DOHH2 (cell line): Measurements from ENCODE around the gene PDE10A.
"Not testable (repeated sequence)": the region's sequence is repeated elsewhere in the genome, so short reads cannot be mapped to it uniquely, and the experiment has no call there.

Source experiments
- H3F3A ChIP-seq: fragments of 200-600 bp; sonication (generic), shearing (Covaris generic); 2 replicates; pipeline ENCODE4 v1.6.0; 2016; ENCODE audit warnings: antibody characterized with exemption, mild to moderate bottlenecking; ENCODE audit not compliant: control insufficient read depth, insufficient read depth
- H3K27ac ChIP-seq: fragments of 200-600 bp; sonication (generic); 2 replicates; pipeline ENCODE4 v1.5.1; 2014; ENCODE audit warnings: low read depth, mild to moderate bottlenecking, low read length, moderate library complexity
- H3K27me3 ChIP-seq: fragments of 200-600 bp; sonication (generic); 2 replicates; pipeline ENCODE4 v1.6.1; 2014; ENCODE audit warnings: mild to moderate bottlenecking, low read length, mixed read lengths; ENCODE audit not compliant: control insufficient read depth
- H3K36me3 ChIP-seq: fragments of 200-600 bp; sonication (generic); 2 replicates; pipeline ENCODE4 v1.6.1; 2014; ENCODE audit warnings: mild to moderate bottlenecking, low read length, moderate library complexity, mixed read lengths; ENCODE audit not compliant: control insufficient read depth
- H3K4me1 ChIP-seq: fragments of 200-600 bp; sonication (generic); 2 replicates; pipeline ENCODE4 v1.6.1; 2014; ENCODE audit warnings: mild to moderate bottlenecking, low read length, mixed read lengths; ENCODE audit not compliant: control insufficient read depth
- H3K4me2 ChIP-seq: fragments of 200-600 bp; sonication (generic); 2 replicates; pipeline ENCODE4 v1.6.0; 2014; ENCODE audit warnings: mild to moderate bottlenecking, low read length, moderate library complexity
- H3K4me3 ChIP-seq: fragments of 200-600 bp; sonication (generic); 2 replicates; pipeline ENCODE4 v1.5.1; 2014; ENCODE audit warnings: mild to moderate bottlenecking, low read length, mixed read lengths
- H3K79me2 ChIP-seq: fragments of 200-600 bp; sonication (generic); 2 replicates; pipeline ENCODE4 v1.6.1; 2014; ENCODE audit warnings: mild to moderate bottlenecking, low read length, mixed read lengths; ENCODE audit not compliant: control insufficient read depth
- H3K9me2 ChIP-seq: fragments of 200-600 bp; sonication (generic); replicated peaks from 2 replicates; pipeline ENCODE4 v1.6.1; 2014; ENCODE audit warnings: mild to moderate bottlenecking, low read length, mixed read lengths; ENCODE audit not compliant: control insufficient read depth
- H3K9me3 ChIP-seq: fragments of 200-600 bp; sonication (generic); 2 replicates; pipeline ENCODE4 v1.6.1; 2014; ENCODE audit warnings: antibody characterized with exemption, low read length, mixed read lengths; ENCODE audit not compliant: control insufficient read depth, insufficient read depth
- H4K20me1 ChIP-seq: fragments of 200-600 bp; sonication (generic); 2 replicates; pipeline ENCODE4 v1.6.0; 2014; ENCODE audit warnings: low read depth, mild to moderate bottlenecking, antibody characterized with exemption, low read length, moderate library complexity; ENCODE audit not compliant: control insufficient read depth, insufficient read depth
- EZH2phosphoT487 ChIP-seq: fragments of 200-600 bp; sonication (generic); IDR thresholded peaks from 2 replicates; pipeline ENCODE4 v1.6.1; 2017; ENCODE audit warnings: borderline replicate concordance, mild to moderate bottlenecking, antibody characterized with exemption, low read length, moderate library complexity, mixed read lengths
- TF ChIP-seq, protein P1 (sequence below): fragments of 200-600 bp; sonication (generic); IDR thresholded peaks from one replicate; pipeline ENCODE4 v1.5.1; 2014; ENCODE audit warnings: antibody characterized with exemption, mild to moderate bottlenecking, low read depth, low read length; ENCODE audit not compliant: poor library complexity, severe bottlenecking

Gene PDE10A

DNA sequence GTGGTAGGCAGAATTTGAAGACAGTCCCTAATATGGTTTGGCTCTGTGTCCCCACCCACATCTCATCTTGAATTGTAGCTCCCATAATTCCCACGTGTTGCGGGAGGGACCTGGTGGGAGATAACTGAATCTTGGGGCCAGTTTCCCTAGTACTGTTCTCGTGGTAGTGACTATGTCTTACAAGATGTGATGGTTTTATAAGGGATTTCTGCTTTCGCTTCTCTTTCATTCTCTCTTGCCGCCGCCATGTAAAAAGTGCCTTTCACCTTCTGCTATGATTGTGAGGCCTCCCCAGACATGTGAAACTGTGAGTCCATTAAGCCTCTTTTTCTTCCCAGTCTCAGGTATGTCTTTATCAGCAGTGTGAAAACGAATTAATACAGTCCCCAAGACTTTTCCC lies 103.4 kb downstream of the PDE10A start:
- TF ChIP-seq, protein P1, sequence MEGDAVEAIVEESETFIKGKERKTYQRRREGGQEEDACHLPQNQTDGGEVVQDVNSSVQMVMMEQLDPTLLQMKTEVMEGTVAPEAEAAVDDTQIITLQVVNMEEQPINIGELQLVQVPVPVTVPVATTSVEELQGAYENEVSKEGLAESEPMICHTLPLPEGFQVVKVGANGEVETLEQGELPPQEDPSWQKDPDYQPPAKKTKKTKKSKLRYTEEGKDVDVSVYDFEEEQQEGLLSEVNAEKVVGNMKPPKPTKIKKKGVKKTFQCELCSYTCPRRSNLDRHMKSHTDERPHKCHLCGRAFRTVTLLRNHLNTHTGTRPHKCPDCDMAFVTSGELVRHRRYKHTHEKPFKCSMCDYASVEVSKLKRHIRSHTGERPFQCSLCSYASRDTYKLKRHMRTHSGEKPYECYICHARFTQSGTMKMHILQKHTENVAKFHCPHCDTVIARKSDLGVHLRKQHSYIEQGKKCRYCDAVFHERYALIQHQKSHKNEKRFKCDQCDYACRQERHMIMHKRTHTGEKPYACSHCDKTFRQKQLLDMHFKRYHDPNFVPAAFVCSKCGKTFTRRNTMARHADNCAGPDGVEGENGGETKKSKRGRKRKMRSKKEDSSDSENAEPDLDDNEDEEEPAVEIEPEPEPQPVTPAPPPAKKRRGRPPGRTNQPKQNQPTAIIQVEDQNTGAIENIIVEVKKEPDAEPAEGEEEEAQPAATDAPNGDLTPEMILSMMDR = no peak
- no peak for TF ChIP-seq EZH2phosphoT487
- no peaks in the 10 kb centered on the region for H3K79me2 ChIP-seq
- H4K20me1 ChIP-seq = no peaks in the 10 kb centered on the region
- H3K4me2 ChIP-seq = no peak overlapping the region
- H3K4me3 ChIP-seq = no peak overlapping the region
- no peaks in the 10 kb centered on the region for H3K4me1 ChIP-seq
- H3F3A ChIP-seq = no peaks in the 10 kb centered on the region
- H3K36me3 ChIP-seq = no peaks in the 10 kb centered on the region
- H3K9me3 ChIP-seq = no peaks in the 10 kb centered on the region
- H3K9me2 ChIP-seq = no peaks in the 10 kb centered on the region
- H3K27ac ChIP-seq = no peak overlapping the region
- H3K27me3 ChIP-seq = no peaks in the 10 kb centered on the region

DNA sequence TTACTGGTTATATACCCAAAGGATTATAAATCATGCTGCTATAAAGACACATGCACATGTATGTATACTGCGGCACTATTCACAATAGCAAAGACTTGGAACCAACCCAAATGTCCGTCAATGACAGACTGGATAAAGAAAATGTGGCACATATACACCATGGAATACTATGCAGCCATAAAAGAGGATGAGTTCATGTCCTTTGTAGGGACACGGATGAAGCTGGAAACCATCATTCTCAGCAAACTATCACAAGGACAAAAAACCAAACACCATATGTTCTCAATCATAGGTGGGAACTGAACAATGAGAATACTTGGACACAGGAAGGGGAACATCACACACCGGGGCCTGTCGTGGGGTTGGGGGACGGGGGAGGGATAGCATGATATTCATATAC lies 104.9 kb downstream of the PDE10A start:
- H3K27me3 ChIP-seq, H3K9me3 ChIP-seq, H3K4me2 ChIP-seq, H3K79me2 ChIP-seq, H4K20me1 ChIP-seq, H3K9me2 ChIP-seq, H3K4me3 ChIP-seq, H3K4me1 ChIP-seq, H3F3A ChIP-seq, H3K27ac ChIP-seq, H3K36me3 ChIP-seq: not testable (repeated sequence)

- Histone ChIP-seq H3K79me2 (no peaks in the 10 kb centered on the region), H3K9me2 (no peaks in the 10 kb centered on the region), H3K27me3 (no peaks in the 10 kb centered on the region), H3K4me2 (no peak overlapping the region), H3K4me3 (no peak overlapping the region), H3K9me3 (no peaks in the 10 kb centered on the region), H3K4me1 (no peaks in the 10 kb centered on the region), H3K27ac (no peak overlapping the region), H3K36me3 (no peaks in the 10 kb centered on the region), H4K20me1 (no peaks in the 10 kb centered on the region), H3F3A (no peaks in the 10 kb centered on the region)
- no peak for TF ChIP-seq EZH2phosphoT487
- TF ChIP-seq, protein P1 = no peak
Observed at GRCh38 chr6:165557674-165558073, 105.4 kb downstream of the PDE10A start.

DNA sequence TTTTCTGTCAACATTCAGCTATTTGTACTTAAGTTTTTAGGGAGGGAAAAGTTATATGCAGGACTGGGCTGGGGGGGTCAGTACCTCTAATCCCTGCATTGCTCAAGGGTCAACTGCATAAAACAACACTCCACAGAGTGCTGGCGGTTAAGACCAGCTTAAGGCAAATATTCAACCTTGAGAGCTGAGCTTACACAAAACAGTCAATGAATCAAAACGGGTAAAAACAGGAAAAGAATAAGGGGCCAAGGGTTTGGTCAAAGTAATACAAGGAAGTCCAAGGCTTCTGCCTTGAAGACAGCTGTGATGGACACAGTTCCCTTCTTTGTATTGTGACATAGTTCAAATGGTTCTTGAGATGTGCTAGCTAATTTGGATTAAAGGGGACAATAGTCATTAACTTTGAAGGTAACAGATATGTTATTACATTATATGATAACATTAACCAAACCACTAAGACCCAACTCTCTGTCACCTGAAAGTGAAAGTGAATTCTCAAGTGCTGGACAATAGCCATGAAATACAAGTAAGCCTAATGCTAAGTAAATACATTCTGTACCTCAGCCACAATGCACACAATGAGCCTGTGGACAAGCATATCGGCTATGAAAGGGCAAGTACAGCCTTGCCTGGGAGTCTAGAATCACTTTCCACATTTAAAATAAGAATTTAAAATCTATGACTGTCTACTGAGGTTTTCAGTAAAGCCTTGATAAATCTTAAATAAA lies 106.8 kb downstream of the PDE10A start:
- H3K27me3 ChIP-seq = no peaks in the 10 kb centered on the region
- H4K20me1 ChIP-seq = no peaks in the 10 kb centered on the region
- H3F3A ChIP-seq = no peaks in the 10 kb centered on the region
- no peaks in the 10 kb centered on the region for H3K9me2 ChIP-seq
- H3K4me3 ChIP-seq = no peak overlapping the region
- no peaks in the 10 kb centered on the region for H3K36me3 ChIP-seq
- no peaks in the 10 kb centered on the region for H3K9me3 ChIP-seq
- no peak overlapping the region for H3K4me2 ChIP-seq
- no peaks in the 10 kb centered on the region for H3K79me2 ChIP-seq
- TF ChIP-seq EZH2phosphoT487 = no peak
- TF ChIP-seq, protein P1 = no peak
- H3K4me1 ChIP-seq = no peaks in the 10 kb centered on the region
- H3K27ac ChIP-seq = no peak overlapping the region

DNA sequence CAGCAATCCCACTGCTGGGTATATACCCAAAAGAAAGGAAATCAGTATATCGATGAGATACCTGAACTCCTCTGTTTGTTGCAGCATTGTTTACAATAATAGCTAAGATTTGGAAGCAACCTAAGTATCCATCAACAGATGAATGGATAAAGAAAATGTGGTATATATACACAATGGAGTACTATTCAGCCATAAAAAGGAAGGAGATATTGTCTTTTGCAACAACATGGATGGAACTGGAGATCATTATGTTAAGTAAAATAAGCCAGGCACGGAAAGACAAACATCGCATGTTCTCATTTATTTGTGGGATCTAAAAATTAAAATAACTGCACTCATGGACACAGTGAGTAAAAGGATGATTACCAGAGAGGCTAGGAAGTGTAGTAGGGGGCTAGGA lies 108.4 kb downstream of the PDE10A start:
- not testable (repeated sequence) for H3K36me3 ChIP-seq, H3K79me2 ChIP-seq, H3K27me3 ChIP-seq, H3K9me3 ChIP-seq, H3K9me2 ChIP-seq, H3K27ac ChIP-seq, H3K4me2 ChIP-seq, H3K4me3 ChIP-seq, H4K20me1 ChIP-seq, H3K4me1 ChIP-seq, H3F3A ChIP-seq
